Measurements from ENCODE around the gene TBX4.

Gene TBX4

GRCh38 chr17:61452301-61453290 is at the start of gene TBX4:
TSS of gene TBX4 (plus strand) at chr17:61452422. CDS start at chr17:61456491, 4,069 bp downstream.
- DNase-seq: no peak

GRCh38 chr17:61402978-61403800 is 49.0 kb upstream of the TBX4 start:
- no peak for DNase-seq

GRCh38 chr17:61403801-61404662 is 48.2 kb upstream of the TBX4 start:
- no peak for DNase-seq

- DNase-seq: no peak
These were observed 47.6 kb upstream of the TBX4 start for GRCh38 chr17:61404663-61404912.

GRCh38 chr17:61404913-61405685 is 47.1 kb upstream of the TBX4 start:
- DNase-seq: no peak

GRCh38 chr17:61405686-61406536 is 46.3 kb upstream of the TBX4 start:
- DNase-seq: no peak

GRCh38 chr17:61406537-61406845 is 45.7 kb upstream of the TBX4 start:
- DNase-seq: no peak

GRCh38 chr17:61406971-61407911 is 45.0 kb upstream of the TBX4 start:
- DNase-seq: no peak

- DNase-seq: no peak
These were observed 43.8 kb upstream of the TBX4 start for GRCh38 chr17:61408151-61409041.

GRCh38 chr17:61409301-61410112 is 42.7 kb upstream of the TBX4 start:
- DNase-seq: peak; percentile 67

GRCh38 chr17:61410141-61411010 is 41.8 kb upstream of the TBX4 start:
- DNase-seq: peak; percentile 60

- no peak for DNase-seq
These were observed 41.3 kb upstream of the TBX4 start for GRCh38 chr17:61411011-61411260.

- peak; percentile 50 for DNase-seq
These were observed 40.7 kb upstream of the TBX4 start for GRCh38 chr17:61411261-61412142.

GRCh38 chr17:61412143-61412859 is 39.9 kb upstream of the TBX4 start:
- peak; percentile 73 for DNase-seq

- no peak for DNase-seq
These were observed 39.2 kb upstream of the TBX4 start for GRCh38 chr17:61412860-61413660.
